Left forelimb (tissue), 1 donor: ENCODE results near the gene SBNO2.

Experiments used
- DNase-seq: peaks from one replicate; pipeline ENCODE4 v3.0.0-alpha.2; 2018; ENCODE audit warnings: low spot score

SBNO2 gene

GRCh38 chr19:1070931-1071791 lies 102.9 kb downstream of the SBNO2 start:
- DNase-seq = no peak

- DNase-seq = no peak
Measured at GRCh38 chr19:1070576-1070930, 103.5 kb downstream of the SBNO2 start.

GRCh38 chr19:1069009-1069779 lies 104.9 kb downstream of the SBNO2 start:
- DNase-seq = no peak

- DNase-seq = no peak
Measured at GRCh38 chr19:1068009-1069001, 105.8 kb downstream of the SBNO2 start.

GRCh38 chr19:1067341-1067957 lies 106.6 kb downstream of the SBNO2 start:
- DNase-seq = no peak

- DNase-seq = no peak
Measured at GRCh38 chr19:1066748-1067340, 107.2 kb downstream of the SBNO2 start, which contains the start of gene ARHGAP45. Gene ARHGAP45 (plus strand): TSS chr19:1067167. CDS start chr19:1067406, 239 bp downstream.

GRCh38 chr19:1066251-1066747 lies 107.8 kb downstream of the SBNO2 start:
- DNase-seq = no peak

GRCh38 chr19:1065606-1066109 lies 108.4 kb downstream of the SBNO2 start:
- DNase-seq = no peak

GRCh38 chr19:1064661-1065605 lies 109.1 kb downstream of the SBNO2 start:
- no peak for DNase-seq

GRCh38 chr19:1063909-1064660 lies 110.0 kb downstream of the SBNO2 start:
- no peak for DNase-seq

- DNase-seq = no peak
Measured at GRCh38 chr19:1063030-1063908, 110.8 kb downstream of the SBNO2 start.

GRCh38 chr19:1062387-1063029 lies 111.6 kb downstream of the SBNO2 start:
- no peak for DNase-seq

- no peak for DNase-seq
Measured at GRCh38 chr19:1061987-1062386, 112.1 kb downstream of the SBNO2 start.

GRCh38 chr19:1060689-1061088 lies 113.4 kb downstream of the SBNO2 start:
- no peak for DNase-seq

- DNase-seq = no peak
Measured at GRCh38 chr19:1058112-1058511, 116.0 kb downstream of the SBNO2 start.
